ENCODE results near the gene GRAP.
A peak's percentile ranks its signal among the peaks of the same experiment; 100 is the strongest.
"Not testable (repeated sequence)": the region's sequence is repeated elsewhere in the genome, so short reads cannot be mapped to it uniquely, and the experiment has no call there.

Gene GRAP

GRCh38 chr17:19032377-19032988, 14.3 kb downstream of the GRAP start:
- H3K4me2 ChIP-seq, H4K20me1 ChIP-seq, H3K9ac ChIP-seq: not testable (repeated sequence)

GRCh38 chr17:19031729-19032128, 15.0 kb downstream of the GRAP start:
- H4K20me1 ChIP-seq; H3K4me1 ChIP-seq; H3K27me3 ChIP-seq; H3K9me3 ChIP-seq (replicated peaks in 1 of 11); H3K36me3 ChIP-seq; H3K4me3 ChIP-seq; H3K27ac ChIP-seq; H3K4me2 ChIP-seq; H3K9ac ChIP-seq: not testable (repeated sequence)

More at GRCh38 chr17:19032377-19032988, 14.3 kb downstream of the GRAP start:
- not testable (repeated sequence) for H3K27ac ChIP-seq; H3K36me3 ChIP-seq; H3K4me3 ChIP-seq; H3K27me3 ChIP-seq; H3K4me1 ChIP-seq; H3K9me3 ChIP-seq (replicated peaks in 1 of 11)

GRCh38 chr17:19030771-19031449, 15.8 kb downstream of the GRAP start:
- not testable (repeated sequence) for H3K4me3 ChIP-seq; H4K20me1 ChIP-seq; H3K27me3 ChIP-seq; H3K27ac ChIP-seq; H3K9me3 ChIP-seq (replicated peaks in 1 of 11); H3K36me3 ChIP-seq; H3K4me1 ChIP-seq; H3K4me2 ChIP-seq; H3K9ac ChIP-seq

- not testable (repeated sequence) for H3K4me2 ChIP-seq; H3K9ac ChIP-seq; H3K9me3 ChIP-seq (replicated peaks in 1 of 11); H3K4me3 ChIP-seq; H3K4me1 ChIP-seq; H3K27me3 ChIP-seq; H3K36me3 ChIP-seq; H3K27ac ChIP-seq; H4K20me1 ChIP-seq
These were observed 17.0 kb downstream of the GRAP start for GRCh38 chr17:19029740-19030139.

GRCh38 chr17:19028671-19029070, 18.1 kb downstream of the GRAP start:
- not testable (repeated sequence) for H3K27me3 ChIP-seq; H3K27ac ChIP-seq; H3K4me2 ChIP-seq; H3K9ac ChIP-seq; H3K9me3 ChIP-seq (replicated peaks in 1 of 11); H3K4me3 ChIP-seq
- Histone ChIP-seq H4K20me1 (peaks cover 0 to 14% (median 14%) of the 10 kb centered on the region in 11 experiments; a peak in 17 of 22 replicates), H3K4me1 (peaks cover 0 to 14% (median 13%) of the 10 kb centered on the region in 10 experiments; a peak in 15 of 20 replicates), H3K36me3 (peaks cover 7 to 13% (median 10%) of the 10 kb centered on the region in 11 experiments; a peak in 20 of 22 replicates)

- Histone ChIP-seq H4K20me1 (peaks cover 0 to 54% (median 48%) of the 10 kb centered on the region in 11 experiments; a peak in 20 of 22 replicates), H3K9me3 (replicated peaks in 1 of 11) (no peaks in the 10 kb centered on the region), H3K9ac (no peak overlapping the region), H3K4me3 (no peak overlapping the region), H3K4me2 (peak overlapping the region in 3 of 11 experiments; percentile 4 to 21 (median 15); a peak in 2 of 22 replicates), H3K27ac (no peak overlapping the region; a peak in 1 of 22 replicates), H3K36me3 (peaks cover 21 to 41% (median 32%) of the 10 kb centered on the region in 11 experiments), H3K27me3 (no peaks in the 10 kb centered on the region), H3K4me1 (peaks cover 0 to 37% (median 28%) of the 10 kb centered on the region in 10 experiments; a peak in 16 of 20 replicates)
- no peak for TF ChIP-seq Cebpa-rat (IDR thresholded peaks at IDR 0.05)
These were observed 22.4 kb downstream of the GRAP start for GRCh38 chr17:19024101-19025078.

GRCh38 chr17:19023209-19023999, 23.4 kb downstream of the GRAP start:
- Histone ChIP-seq H3K4me2 (peak overlapping the region in 8 of 11 experiments; percentile 23 to 54 (median 40); a peak in 15 of 22 replicates), H3K4me1 (peaks cover 0 to 42% (median 30%) of the 10 kb centered on the region in 10 experiments; a peak in 16 of 20 replicates), H4K20me1 (peaks cover 0 to 64% (median 54%) of the 10 kb centered on the region in 11 experiments; a peak in 20 of 22 replicates), H3K9ac (peak overlapping the region in 3 of 11 experiments; percentile 1 to 24 (median 1); a peak in 2 of 22 replicates), H3K4me3 (no peak overlapping the region), H3K27ac (peak overlapping the region in 1 of 11 experiments; percentile 28; a peak in 1 of 22 replicates), H3K36me3 (peaks cover 21 to 41% (median 32%) of the 10 kb centered on the region in 11 experiments), H3K27me3 (no peaks in the 10 kb centered on the region), H3K9me3 (replicated peaks in 1 of 11) (no peaks in the 10 kb centered on the region)
- no peak for TF ChIP-seq Cebpa-rat (IDR thresholded peaks at IDR 0.05)

- no peak for TF ChIP-seq Cebpa-rat (IDR thresholded peaks at IDR 0.05)
- H3K27ac ChIP-seq = peak overlapping the region in 1 of 11 experiments; percentile 28; a peak in 1 of 22 replicates
- H3K4me1 ChIP-seq = peaks cover 0 to 42% (median 30%) of the 10 kb centered on the region in 10 experiments; a peak in 16 of 20 replicates
- no peaks in the 10 kb centered on the region for H3K27me3 ChIP-seq
- H3K9me3 ChIP-seq (replicated peaks in 1 of 11) = no peaks in the 10 kb centered on the region
- peak overlapping the region in 8 of 11 experiments; percentile 23 to 54 (median 40); a peak in 16 of 22 replicates for H3K4me2 ChIP-seq
- H3K9ac ChIP-seq = peak overlapping the region in 5 of 11 experiments; percentile 1 to 24 (median 10); a peak in 4 of 22 replicates
- H3K4me3 ChIP-seq = no peak overlapping the region
- H3K36me3 ChIP-seq = peaks cover 21 to 41% (median 32%) of the 10 kb centered on the region in 11 experiments
- peaks cover 0 to 70% (median 58%) of the 10 kb centered on the region in 11 experiments; a peak in 20 of 22 replicates for H4K20me1 ChIP-seq
These were observed 24.0 kb downstream of the GRAP start for GRCh38 chr17:19022747-19023146.

Measured in BLaER1 treated with 17β-estradiol and CSF1 and Interleukin-3, amounts not matched to agents 10 nM and 100 nM (cell line).